CD4-positive, alpha-beta T cell (primary cell): ENCODE measurements around the gene RNF222. TPM values are rescaled to one million over a fixed set of nuclear protein-coding genes. Genes with fewer than 3 reads are reported as not detected.

Experiments
- ATAC-seq: fragments of 200-7000 bp; cut with Tn5 transposase; one replicate; pipeline ENCODE4 v1.10.0; 2022; ENCODE audit warnings: mild to moderate bottlenecking; ENCODE audit not compliant: poor library complexity
- CTCF ChIA-PET: fragments of 350-600 bp; sonication (Branson Sonifier 250); formaldehyde crosslinking; loops from one replicate; lab custom pipeline; 2021; ENCODE audit warnings: antibody characterized with exemption, inconsistent platforms; lab: Charles Lee
- POLR2A ChIA-PET: fragments of 350-600 bp; sonication (Branson Sonifier 250); formaldehyde crosslinking; loops from one replicate; lab custom pipeline; 2021; ENCODE audit warnings: antibody characterized with exemption, inconsistent platforms; lab: Charles Lee
- DNase-seq, 14 experiments: peaks; one replicate each; pipeline ENCODE4 v3.0.0-alpha.2; 2013 to 2020; ENCODE audit warnings: mixed read lengths in 2 of 14
- H3K27ac ChIP-seq, 2 donors: one replicate each; pipeline versions ENCODE4 v1.5.1 to v1.7.0; 2013; ENCODE audit warnings: low read length in 2 of 2, low read depth in 1 of 2, mild to moderate bottlenecking in 1 of 2
- H3K27me3 ChIP-seq, 2 experiments: 1 replicate in 1 of 2; 2 replicates in 1 of 2; pipeline versions ENCODE4 v1.6.1 to v1.7.0; 2013; ENCODE audit warnings: low read length in 2 of 2, control low read depth in 1 of 2, mild to moderate bottlenecking in 1 of 2, moderate library complexity in 1 of 2; ENCODE audit not compliant: insufficient read depth in 2 of 2, control insufficient read depth in 1 of 2
- H3K36me3 ChIP-seq: one replicate; pipeline ENCODE4 v1.6.1; 2013; ENCODE audit warnings: low read length, control low read depth; ENCODE audit not compliant: insufficient read depth
- H3K4me1 ChIP-seq: one replicate; pipeline ENCODE4 v1.6.1; 2013; ENCODE audit warnings: low read length, control low read depth; ENCODE audit not compliant: insufficient read depth
- H3K4me3 ChIP-seq: one replicate; pipeline ENCODE4 v1.5.1; 2013; ENCODE audit warnings: mild to moderate bottlenecking, low read length, moderate library complexity
- H3K9me3 ChIP-seq, 2 experiments: 1 replicate in 1 of 2; 2 replicates in 1 of 2; pipeline versions ENCODE4 v1.6.1 to v1.7.0; 2013; ENCODE audit warnings: low read length in 2 of 2, mild to moderate bottlenecking in 2 of 2, control low read depth in 1 of 2, moderate library complexity in 1 of 2; ENCODE audit not compliant: control insufficient read depth in 1 of 2, insufficient read depth in 1 of 2
- H3K27ac Mint-ChIP-seq: one replicate; pipeline ENCODE4 v1.8.0; 2020; ENCODE audit warnings: mixed read lengths
- H3K27me3 Mint-ChIP-seq: one replicate; pipeline ENCODE4 v1.8.0; 2021; ENCODE audit warnings: mixed read lengths
- H3K36me3 Mint-ChIP-seq: one replicate; pipeline ENCODE4 v1.8.0; 2021; ENCODE audit warnings: low read depth, mixed read lengths
- H3K4me1 Mint-ChIP-seq: one replicate; pipeline ENCODE4 v1.8.0; 2021; ENCODE audit warnings: low read depth, mixed read lengths
- H3K4me3 Mint-ChIP-seq: one replicate; pipeline ENCODE4 v1.8.0; 2020; ENCODE audit warnings: mild to moderate bottlenecking, mixed read lengths
- H3K9me3 Mint-ChIP-seq: one replicate; pipeline ENCODE4 v1.8.0; 2020; ENCODE audit warnings: mixed read lengths
- CTCF ChIP-seq: fragments of 200-600 bp; IDR thresholded peaks from one replicate; pipeline ENCODE4 v1.8.0; 2022; ENCODE audit warnings: antibody characterized with exemption, mild to moderate bottlenecking
- intact Hi-C, 2 experiments: fragments of 100-400 bp; cut with DNase I in 1 of 2; cut with micrococcal nuclease in 1 of 2; formaldehyde crosslinking; loops; one replicate each; pipeline versions ENCODE4 v1.15.1 to v1.9.0; 2023 to 2025; cut with DNase I, micrococcal nuclease
- total RNA-seq, 174 experiments: library from RNA in 2 of 174; stranded (reverse) in 2 of 174; gene quantifications; one replicate each; pipeline ENCODE4 v1.2.3 and lab custom pipeline; 2021 to 2026

Gene RNF222
- total RNA-seq, 2 experiments from 2014 or later = 1.2 TPM

GRCh38 chr17:8426802-8427201 is 29.2 kb upstream of the RNF222 start:
- no peak for TF ChIP-seq CTCF
- Histone ChIP-seq H3K9me3 (no peaks in the 10 kb centered on the region), H3K4me1 (no peaks in the 10 kb centered on the region), H3K27ac (no peak overlapping the region), H3K36me3 (no peaks in the 10 kb centered on the region), H3K4me3 (no peak overlapping the region), H3K27me3 (no peaks in the 10 kb centered on the region)
- intact Hi-C loops = no loop called here
- Mint-ChIP-seq H3K36me3 (no peaks in the 10 kb centered on the region), H3K9me3 (no peaks in the 10 kb centered on the region), H3K27me3 (peaks cover 29% of the 10 kb centered on the region), H3K27ac (no peak overlapping the region), H3K4me1 (no peaks in the 10 kb centered on the region), H3K4me3 (no peak overlapping the region)
- POLR2A ChIA-PET = no interaction called here
- CTCF ChIA-PET = no interaction called here
- no peak for ATAC-seq
- no peak for DNase-seq

DNA sequence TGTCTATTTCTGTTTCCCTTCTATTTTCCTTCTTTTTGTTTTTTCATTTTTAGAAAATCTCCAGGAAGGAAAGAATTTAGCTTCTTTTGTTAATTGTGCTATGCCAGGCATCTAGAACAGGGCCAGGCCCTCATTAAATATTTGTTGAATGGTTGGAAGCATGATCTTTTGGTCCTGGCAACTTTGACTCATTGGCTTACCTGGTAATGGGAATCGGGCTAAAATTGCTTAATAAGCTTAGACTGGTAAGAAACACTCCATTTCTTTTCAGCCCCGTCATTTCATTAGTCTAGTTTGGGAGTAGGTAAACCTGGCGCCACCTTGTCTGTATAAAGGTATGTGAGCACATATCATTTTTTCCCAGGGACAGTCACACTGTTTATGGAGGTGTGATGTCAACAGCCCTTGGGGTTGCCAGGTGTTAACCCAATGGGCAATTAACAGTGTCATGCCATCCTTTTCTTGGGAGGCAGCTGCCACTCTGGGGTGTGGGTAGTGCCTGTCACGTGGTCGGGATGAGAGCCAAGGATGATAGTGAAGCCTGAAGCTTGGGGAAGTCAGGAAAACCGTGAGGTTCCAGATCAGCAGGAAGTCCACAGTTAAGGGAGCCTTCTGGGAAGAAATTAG is 28.6 kb upstream of the RNF222 start:
- ChIA-PET POLR2A (no interaction called here), CTCF (interaction anchor here (0.6 kb wide), 1 partner anchor 593 kb away, joined by 3 read pairs; no protein-coding TSS in a partner anchor)
- H3K27ac Mint-ChIP-seq = no peak overlapping the region
- peaks cover 35% of the 10 kb centered on the region for H3K27me3 Mint-ChIP-seq
- H3K9me3 Mint-ChIP-seq = no peaks in the 10 kb centered on the region
- H3K4me1 ChIP-seq = no peaks in the 10 kb centered on the region
- H3K27me3 ChIP-seq = peaks cover 0 to 3% of the 10 kb centered on the region in 2 experiments
- intact Hi-C loops = no loop called here
- no peak overlapping the region for H3K4me3 ChIP-seq
- no peak overlapping the region for H3K4me3 Mint-ChIP-seq
- no peak overlapping the region for H3K27ac ChIP-seq
- H3K36me3 Mint-ChIP-seq = no peaks in the 10 kb centered on the region
- no peaks in the 10 kb centered on the region for H3K36me3 ChIP-seq
- TF ChIP-seq CTCF = no peak
- H3K4me1 Mint-ChIP-seq = no peaks in the 10 kb centered on the region
- DNase-seq = no peak
- no peak for ATAC-seq
- no peaks in the 10 kb centered on the region for H3K9me3 ChIP-seq

GRCh38 chr17:8421571-8421970 is 23.9 kb upstream of the RNF222 start:
- ATAC-seq = no peak

More at GRCh38 chr17:8421571-8421970, 23.9 kb upstream of the RNF222 start:
- intact Hi-C loops = no loop called here
- Mint-ChIP-seq H3K27me3 (peaks cover 56% of the 10 kb centered on the region), H3K4me3 (no peak overlapping the region), H3K9me3 (no peaks in the 10 kb centered on the region), H3K4me1 (no peaks in the 10 kb centered on the region), H3K27ac (no peak overlapping the region), H3K36me3 (no peaks in the 10 kb centered on the region)
- DNase-seq = no peak
- no peaks in the 10 kb centered on the region for H3K4me1 ChIP-seq
- no peaks in the 10 kb centered on the region for H3K36me3 ChIP-seq
- ChIA-PET CTCF (no interaction called here), POLR2A (no interaction called here)
- TF ChIP-seq CTCF = no peak
- H3K27me3 ChIP-seq = peaks cover 9 to 10% of the 10 kb centered on the region in 2 experiments
- no peak overlapping the region for H3K4me3 ChIP-seq
- H3K9me3 ChIP-seq = no peaks in the 10 kb centered on the region
- no peak overlapping the region for H3K27ac ChIP-seq
